AML-193 (cell line): ENCODE results near the gene SMC4.

ENCODE experiments used
- DNase-seq, 2 experiments: peaks; one replicate each; lab custom pipeline; 2025; lab: John Stamatoyannopoulos, UW

SMC4 gene

DNA sequence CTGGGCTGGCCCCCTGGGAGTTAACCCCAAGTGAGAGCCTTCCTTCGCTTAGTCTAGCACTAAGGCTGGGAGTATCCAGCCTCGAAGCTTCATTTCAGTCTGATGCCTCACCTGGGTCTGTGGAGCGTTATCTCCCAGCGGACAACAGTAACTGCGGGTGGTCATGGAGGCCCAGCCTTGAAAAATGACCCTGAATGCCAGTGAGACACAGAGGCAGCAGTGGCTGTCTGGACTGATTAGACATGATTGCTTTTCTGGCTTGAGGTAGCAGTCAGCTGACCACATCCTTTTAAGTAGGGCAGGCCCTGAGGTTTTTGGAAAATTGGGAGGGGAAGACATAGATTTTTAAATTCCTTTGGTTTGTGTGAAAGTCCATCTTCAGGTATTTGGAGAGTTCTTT is 78.3 kb downstream of the SMC4 start:
- DNase-seq: no peak

DNA sequence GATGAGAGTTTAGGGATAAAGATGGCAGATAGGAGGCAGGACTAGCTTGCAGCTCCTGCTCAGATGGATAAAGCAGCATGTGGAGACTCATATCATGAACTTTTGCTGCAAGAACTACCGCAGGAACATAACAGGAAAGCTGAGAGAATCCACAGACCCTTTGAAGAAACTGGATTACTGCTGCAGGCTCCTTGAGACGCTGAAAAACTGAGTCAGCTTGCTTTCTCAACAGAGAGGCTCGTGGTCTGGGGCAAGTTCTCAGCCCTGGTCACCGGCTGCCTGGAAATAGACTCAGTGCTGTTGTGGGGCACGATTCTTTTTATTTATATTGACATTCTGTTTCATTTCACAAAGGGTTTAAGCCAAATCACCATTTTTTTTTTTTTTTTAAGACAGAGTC is 78.9 kb downstream of the SMC4 start:
- no peak for DNase-seq

DNA sequence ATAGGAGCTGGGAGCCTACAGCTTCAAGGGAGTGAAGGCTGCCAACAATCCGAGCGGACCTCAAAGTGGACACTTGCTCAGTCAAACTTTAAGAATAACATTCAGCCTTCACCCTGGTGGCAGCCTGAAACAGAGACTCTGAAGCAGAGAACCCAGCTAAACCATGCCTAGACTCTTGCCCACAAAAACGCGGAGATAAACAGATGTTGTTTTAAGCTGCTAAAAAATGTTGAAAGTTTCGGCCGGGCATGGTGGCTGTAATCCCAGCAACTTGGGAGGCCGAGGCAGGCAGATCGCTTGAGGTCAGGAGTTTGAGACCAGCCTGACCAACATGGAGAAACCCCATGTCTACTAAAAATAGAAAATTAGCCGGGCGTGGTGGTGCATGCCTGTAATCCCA is 79.9 kb downstream of the SMC4 start:
- no peak for DNase-seq

DNA sequence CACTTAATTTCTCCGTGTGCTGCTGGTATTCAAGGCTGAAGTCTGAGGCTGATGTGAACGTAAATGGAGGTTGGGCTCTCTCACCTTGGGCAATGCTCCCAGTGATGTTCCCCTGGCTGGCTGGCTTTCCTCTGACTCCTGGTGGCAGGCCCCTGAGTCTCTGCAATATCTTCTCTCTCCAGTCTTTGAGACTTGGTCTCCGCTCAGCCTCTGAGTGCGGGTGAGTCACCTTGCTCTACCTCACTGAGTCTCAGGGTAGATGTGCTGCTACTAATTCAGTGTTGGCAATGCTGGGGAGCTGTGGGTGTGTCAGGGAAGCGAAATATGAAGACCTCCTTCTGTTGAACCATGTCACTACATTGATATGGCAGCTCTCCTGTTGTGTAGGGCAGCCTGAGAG is 81.5 kb downstream of the SMC4 start:
- DNase-seq: no peak

DNA sequence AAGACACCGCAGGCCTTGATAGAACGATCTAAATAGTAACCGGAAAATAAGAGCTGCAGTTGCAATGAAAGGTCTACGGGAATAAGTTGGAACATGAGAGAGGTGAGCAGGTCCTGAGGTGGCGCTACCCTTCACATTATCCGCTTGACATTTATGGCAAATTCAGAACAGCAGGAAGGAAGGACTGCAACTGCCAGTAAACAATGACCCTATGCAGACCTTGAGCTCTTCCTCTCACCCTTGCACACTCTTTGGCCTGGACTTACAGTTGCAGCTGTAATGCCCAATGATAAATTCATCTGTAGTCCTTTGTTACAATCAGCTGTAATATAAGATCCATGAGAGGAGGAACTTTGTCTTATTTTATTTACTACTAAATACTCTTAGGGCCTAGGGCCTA is 82.4 kb downstream of the SMC4 start:
- DNase-seq: no peak

DNA sequence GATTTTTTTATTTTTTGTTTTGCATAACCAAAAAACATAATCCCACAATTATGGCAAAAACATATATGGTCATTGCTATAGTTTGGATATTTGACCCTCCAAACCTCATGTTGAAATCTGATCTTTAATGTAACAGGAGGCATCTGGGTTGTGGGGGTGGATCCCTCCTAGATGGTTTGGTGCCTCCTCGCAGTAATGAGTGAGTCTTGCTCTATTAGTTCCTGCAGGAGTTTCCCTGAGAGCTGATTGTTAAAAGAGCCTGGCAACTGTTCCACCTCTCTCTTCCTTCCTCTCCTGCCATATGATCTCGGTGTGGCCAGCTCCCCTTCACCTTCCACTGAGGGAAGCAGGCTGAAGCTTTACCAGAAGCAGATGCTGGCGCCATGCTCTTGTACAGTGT is 83.3 kb downstream of the SMC4 start:
- DNase-seq: no peak
